ENCODE results near the gene STK38. TPM values are rescaled to one million over a fixed set of nuclear protein-coding genes. Genes with fewer than 3 reads are reported as not detected.

The STK38 gene
- total and polyA plus RNA-seq, 2 of the 13 experiments (the other 11 are each of a cell fraction or from before 2014, with no cell fraction given) = 10.3 to 20.7 TPM

DNA sequence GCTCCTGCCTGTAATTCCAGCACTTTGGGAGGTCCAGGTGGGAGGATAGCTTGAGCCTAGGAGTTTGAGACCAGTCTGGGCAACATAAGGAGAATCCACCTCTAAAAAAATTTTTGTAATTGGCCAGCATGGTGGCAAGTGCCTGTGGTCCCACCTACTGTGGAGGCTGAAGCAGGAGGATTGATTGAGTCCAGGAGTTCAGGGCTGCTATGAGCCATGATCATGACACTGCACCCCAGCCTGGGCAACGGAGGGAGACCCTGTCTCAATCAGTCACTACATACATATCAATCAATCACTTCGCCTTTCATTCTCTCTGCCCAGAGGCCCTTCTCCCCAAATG, 1.1 kb upstream of the STK38 start (continued):
- peak; percentile 58; the same call in 1 of the 2 replicates for TF ChIP-seq BHLHE40 (IDR thresholded peaks at IDR 0.05; ENCODE audit: low read length)
- TF ChIP-seq PTBP1 (IDR thresholded peaks at IDR 0.05; ENCODE audit: low read depth, low read length, poor library complexity, severe bottlenecking) = no peak

DNA sequence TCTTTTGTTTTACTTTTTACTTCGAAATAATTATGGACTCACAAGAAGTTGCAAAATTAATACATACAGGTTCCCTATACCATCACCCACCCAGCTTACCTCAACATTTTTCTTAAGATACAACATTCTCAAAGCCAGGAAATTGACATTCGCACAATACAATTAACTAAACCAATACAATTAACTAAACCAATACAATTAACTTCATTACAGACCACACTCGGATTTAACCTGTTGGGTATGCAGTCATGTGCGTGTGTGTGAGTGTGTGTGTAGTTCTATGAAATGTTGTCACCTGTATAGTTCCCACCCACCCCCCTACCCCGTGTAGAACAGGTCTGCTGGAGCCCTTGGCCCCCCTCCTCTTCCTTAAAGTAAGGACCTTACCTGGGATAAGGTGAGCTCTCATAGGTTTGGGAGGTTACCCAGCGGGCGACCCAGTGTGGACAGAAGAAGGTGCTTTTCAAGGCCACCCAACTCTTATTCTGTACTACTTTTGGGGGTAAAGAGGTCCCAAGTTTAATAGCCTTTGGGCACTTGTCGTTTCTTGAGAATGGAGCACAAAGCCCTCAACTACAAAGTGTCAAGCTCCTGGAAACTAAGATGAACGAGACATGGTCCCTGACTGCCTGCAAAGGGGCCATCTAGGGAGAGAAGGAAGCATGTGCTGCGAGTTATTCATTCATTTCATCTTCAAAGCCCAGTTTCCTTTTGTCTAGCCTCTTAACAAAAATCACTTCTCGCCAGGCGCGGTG, 544 bp upstream of the STK38 start:
- WGBS (ENCODE audit: low lambda C conversion rate) = 19% methylated on average over 13 of the region's 13 CpGs
- no peak overlapping the region for H3K27ac ChIP-seq (ENCODE audit: extremely low read length, insufficient read depth, low read length)
- H3K4me2 ChIP-seq (ENCODE audit: low read depth, low read length) = peak overlapping the region; percentile 91
- DNase-seq (ENCODE audit: low spot score) = no peak
- BruUV-seq (replicated peaks) = no TSS peak
- peak overlapping the region; percentile 95; the same call in 1 of the 2 replicates for H3K9ac ChIP-seq (ENCODE audit: insufficient read depth, low read depth, low read length)
- intact Hi-C loops (cut with micrococcal nuclease; ENCODE audit: unreplicated experiment) = loop anchor here (1.0 to 5.0 kb wide), 2 partner anchors 106 to 125 kb away; partner anchors contain the start of genes KCTD20 and PXT1
- no peaks in the 10 kb centered on the region for H3K9me3 ChIP-seq (ENCODE audit: low read length)
- H3K79me2 ChIP-seq (ENCODE audit: insufficient read depth, low read length) = peaks cover 37% of the 10 kb centered on the region
- peaks cover 43% of the 10 kb centered on the region for H3K4me1 ChIP-seq (ENCODE audit: insufficient read depth, low read length)
- ChIA-PET CTCF (ENCODE audit: low intra/inter-chr PET ratio, low total read pairs) (interaction anchor here (0.6 kb wide), 1 partner anchor 68 kb away, joined by 3 read pairs; no protein-coding TSS in a partner anchor), POLR2A (interaction anchor here (2.1 kb wide), 1 partner anchor 32 kb away, joined by 6 read pairs; no protein-coding TSS in a partner anchor)
- in situ Hi-C loops (cut with HindIII; ENCODE audit: extremely low pct_ligation_motif_present, low pct_unique_long_range_greater_than_20kb) = no loop called here
- peak overlapping the region; percentile 28 to 100 (median 85) for H3K4me3 ChIP-seq (replicated peaks in 1 of 3; ENCODE audit: insufficient read depth in 1 of 3, low read depth in 2 of 3, low read length in 3 of 3)
- no peak for FAIRE-seq
- H3K36me3 ChIP-seq (replicated peaks in 1 of 2; ENCODE audit: control insufficient read depth in 1 of 2, insufficient read depth in 2 of 2, low read length in 2 of 2) = no peaks in the 10 kb centered on the region
- no peaks in the 10 kb centered on the region for H4K20me1 ChIP-seq (ENCODE audit: insufficient read depth, low read length)
- peak overlapping the region; percentile 87 for H2AFZ ChIP-seq (ENCODE audit: low read length)
- peaks cover 0 to 1% of the 10 kb centered on the region in 2 experiments; a peak in 3 of 5 replicates for H3K27me3 ChIP-seq (ENCODE audit: control insufficient read depth in 1 of 2, insufficient read depth in 2 of 2, low read length in 2 of 2)
- ATAC-seq = peak; percentile 18
- TF ChIP-seq KDM5A (IDR thresholded peaks at IDR 0.05; ENCODE audit: borderline replicate concordance, low read length) = no peak
- peak; percentile 62 for TF ChIP-seq MAX (IDR thresholded peaks at IDR 0.05)
- TF ChIP-seq ISX (CRISPR knock-in tag; conservative IDR thresholded peaks at IDR 0.05) = no peak
- TF ChIP-seq, protein P1, sequence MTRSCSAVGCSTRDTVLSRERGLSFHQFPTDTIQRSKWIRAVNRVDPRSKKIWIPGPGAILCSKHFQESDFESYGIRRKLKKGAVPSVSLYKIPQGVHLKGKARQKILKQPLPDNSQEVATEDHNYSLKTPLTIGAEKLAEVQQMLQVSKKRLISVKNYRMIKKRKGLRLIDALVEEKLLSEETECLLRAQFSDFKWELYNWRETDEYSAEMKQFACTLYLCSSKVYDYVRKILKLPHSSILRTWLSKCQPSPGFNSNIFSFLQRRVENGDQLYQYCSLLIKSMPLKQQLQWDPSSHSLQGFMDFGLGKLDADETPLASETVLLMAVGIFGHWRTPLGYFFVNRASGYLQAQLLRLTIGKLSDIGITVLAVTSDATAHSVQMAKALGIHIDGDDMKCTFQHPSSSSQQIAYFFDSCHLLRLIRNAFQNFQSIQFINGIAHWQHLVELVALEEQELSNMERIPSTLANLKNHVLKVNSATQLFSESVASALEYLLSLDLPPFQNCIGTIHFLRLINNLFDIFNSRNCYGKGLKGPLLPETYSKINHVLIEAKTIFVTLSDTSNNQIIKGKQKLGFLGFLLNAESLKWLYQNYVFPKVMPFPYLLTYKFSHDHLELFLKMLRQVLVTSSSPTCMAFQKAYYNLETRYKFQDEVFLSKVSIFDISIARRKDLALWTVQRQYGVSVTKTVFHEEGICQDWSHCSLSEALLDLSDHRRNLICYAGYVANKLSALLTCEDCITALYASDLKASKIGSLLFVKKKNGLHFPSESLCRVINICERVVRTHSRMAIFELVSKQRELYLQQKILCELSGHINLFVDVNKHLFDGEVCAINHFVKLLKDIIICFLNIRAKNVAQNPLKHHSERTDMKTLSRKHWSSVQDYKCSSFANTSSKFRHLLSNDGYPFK (CRISPR knock-in tag; IDR thresholded peaks at IDR 0.05; ENCODE audit: borderline replicate concordance) = no peak
- TF ChIP-seq, protein P2, sequence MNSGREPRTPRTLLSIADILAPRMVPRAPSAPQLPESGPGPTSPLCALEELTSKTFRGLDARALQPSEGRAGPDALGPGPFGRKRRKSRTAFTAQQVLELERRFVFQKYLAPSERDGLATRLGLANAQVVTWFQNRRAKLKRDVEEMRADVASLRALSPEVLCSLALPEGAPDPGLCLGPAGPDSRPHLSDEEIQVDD (CRISPR knock-in tag; IDR thresholded peaks at IDR 0.05; ENCODE audit: borderline replicate concordance) = no peak
- TF ChIP-seq FOXO1 (CRISPR knock-in tag; IDR thresholded peaks at IDR 0.05) = no peak
- no peak for TF ChIP-seq ZFAT (CRISPR knock-in tag; conservative IDR thresholded peaks at IDR 0.05)
- 0 out of 2 replicates have a peak, but pooled peaks have one; percentile 7 for TF ChIP-seq CTCF (CRISPR knock-in tag; IDR thresholded peaks at IDR 0.05)
- TF ChIP-seq, protein P3, sequence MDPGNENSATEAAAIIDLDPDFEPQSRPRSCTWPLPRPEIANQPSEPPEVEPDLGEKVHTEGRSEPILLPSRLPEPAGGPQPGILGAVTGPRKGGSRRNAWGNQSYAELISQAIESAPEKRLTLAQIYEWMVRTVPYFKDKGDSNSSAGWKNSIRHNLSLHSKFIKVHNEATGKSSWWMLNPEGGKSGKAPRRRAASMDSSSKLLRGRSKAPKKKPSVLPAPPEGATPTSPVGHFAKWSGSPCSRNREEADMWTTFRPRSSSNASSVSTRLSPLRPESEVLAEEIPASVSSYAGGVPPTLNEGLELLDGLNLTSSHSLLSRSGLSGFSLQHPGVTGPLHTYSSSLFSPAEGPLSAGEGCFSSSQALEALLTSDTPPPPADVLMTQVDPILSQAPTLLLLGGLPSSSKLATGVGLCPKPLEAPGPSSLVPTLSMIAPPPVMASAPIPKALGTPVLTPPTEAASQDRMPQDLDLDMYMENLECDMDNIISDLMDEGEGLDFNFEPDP (CRISPR knock-in tag; conservative IDR thresholded peaks at IDR 0.05) = no peak
- TF ChIP-seq ZNF24 (IDR thresholded peaks at IDR 0.05) = 0 out of 2 replicates have a peak, but pooled peaks have one; percentile 14
- peak; percentile 5; the same call in 1 of the 2 replicates for TF ChIP-seq SIN3A (IDR thresholded peaks at IDR 0.05; ENCODE audit: borderline replicate concordance, low read depth, low read length)
